HT-29 (cell line): Measurements from ENCODE around the gene RAB22A. TPM values are rescaled to one million over a fixed set of nuclear protein-coding genes. Genes with fewer than 3 reads are reported as not detected.
A peak's percentile ranks its signal among the peaks of the same experiment; 100 is the strongest.
"Not testable (repeated sequence)": the region's sequence is repeated elsewhere in the genome, so short reads cannot be mapped to it uniquely, and the experiment has no call there.

ENCODE experiments used
- DNase-seq: peaks from one replicate; pipeline ENCODE4 v3.0.0-alpha.2; 2015; ENCODE audit warnings: low spot score
- total RNA-seq: library from RNA; depleted of rRNA; stranded (reverse); fragments of >200 nt; shearing (Covaris generic); gene quantifications from 2 replicates; pipeline ENCODE4 v1.2.3, GENCODE V29; 2014

Gene RAB22A
- total RNA-seq, 1 experiment from 2014 or later = 25.3 TPM

GRCh38 chr20:58342104-58342945 is 32.8 kb downstream of the RAB22A start:
- DNase-seq = no peak

GRCh38 chr20:58344741-58345140 is 35.2 kb downstream of the RAB22A start:
- no peak for DNase-seq

DNA sequence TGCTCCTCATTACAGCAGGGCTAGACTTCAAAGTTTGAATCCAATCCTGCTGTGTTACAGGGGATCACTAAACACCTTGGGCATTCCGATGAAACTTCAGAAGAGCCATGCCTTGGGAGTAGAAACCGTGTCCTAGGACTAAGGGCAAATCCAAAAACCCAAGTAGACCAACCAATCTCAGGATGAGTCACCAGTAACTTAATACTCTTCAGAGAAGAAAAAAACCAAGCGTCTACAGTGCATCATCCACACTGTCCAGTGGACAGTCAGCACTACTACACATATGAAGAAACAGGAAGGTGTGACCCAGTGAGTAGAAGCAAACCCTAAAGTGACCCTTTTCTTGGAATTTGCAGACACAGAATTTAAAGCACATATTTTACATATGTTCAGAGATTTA is 40.1 kb downstream of the RAB22A start:
- no peak for DNase-seq

DNA sequence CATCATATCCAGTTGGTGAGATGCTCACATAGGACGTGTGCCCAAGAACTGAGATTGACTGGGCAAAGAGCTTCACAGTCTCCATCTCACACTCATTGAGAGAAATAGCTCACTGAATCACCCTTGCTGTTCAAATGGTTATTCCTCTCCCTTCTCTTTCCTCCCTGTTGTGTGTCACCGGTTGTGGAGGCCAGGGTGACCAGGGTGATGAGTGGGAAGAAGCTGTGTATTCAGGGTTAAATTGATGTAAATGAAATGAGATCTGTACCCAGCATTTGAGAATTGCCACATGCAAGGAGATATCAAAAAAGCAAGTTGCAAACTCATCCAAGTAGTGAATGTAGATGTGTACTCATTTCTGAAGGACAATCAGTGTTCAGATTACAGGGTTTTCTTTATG is 43.0 kb downstream of the RAB22A start:
- no peak for DNase-seq

- no peak for DNase-seq
Observed at GRCh38 chr20:58359441-58359840, 49.9 kb downstream of the RAB22A start.

DNA sequence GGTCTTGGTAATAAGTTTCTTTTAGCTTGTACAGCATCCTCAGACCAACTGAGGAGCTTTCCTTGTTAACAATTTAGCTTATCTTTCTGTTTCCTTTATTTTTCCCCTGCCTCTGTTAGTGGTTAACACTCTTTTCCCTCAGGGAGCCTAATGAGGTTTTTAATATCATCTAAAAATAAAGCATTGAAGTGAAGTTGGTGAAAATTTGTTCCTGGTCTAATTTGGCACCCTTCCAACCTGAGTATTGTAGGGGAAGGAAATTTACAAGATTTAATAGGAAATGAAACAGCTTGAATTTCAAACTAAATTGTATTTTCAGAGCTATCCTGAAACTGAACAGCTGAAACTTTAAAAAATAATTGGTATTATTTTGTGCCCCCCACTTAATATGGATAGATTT is 51.4 kb downstream of the RAB22A start:
- no peak for DNase-seq

- peak; percentile 49 for DNase-seq
Observed at GRCh38 chr20:58361481-58362205, 52.1 kb downstream of the RAB22A start.

DNA sequence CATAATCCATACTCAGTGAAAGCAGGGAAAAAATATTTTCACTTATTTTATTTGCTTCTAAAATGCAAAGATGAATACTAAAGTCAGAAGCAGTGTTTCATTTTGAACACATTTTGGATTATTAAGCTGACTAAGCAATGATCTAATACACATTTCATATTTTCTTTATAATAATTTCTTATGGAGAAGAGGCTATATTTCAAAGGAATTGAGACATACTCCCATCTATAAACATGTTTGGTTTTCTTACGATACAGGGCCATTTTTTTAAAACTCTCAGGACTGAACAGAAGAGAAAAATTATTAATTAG is 52.6 kb downstream of the RAB22A start:
- DNase-seq = no peak

DNA sequence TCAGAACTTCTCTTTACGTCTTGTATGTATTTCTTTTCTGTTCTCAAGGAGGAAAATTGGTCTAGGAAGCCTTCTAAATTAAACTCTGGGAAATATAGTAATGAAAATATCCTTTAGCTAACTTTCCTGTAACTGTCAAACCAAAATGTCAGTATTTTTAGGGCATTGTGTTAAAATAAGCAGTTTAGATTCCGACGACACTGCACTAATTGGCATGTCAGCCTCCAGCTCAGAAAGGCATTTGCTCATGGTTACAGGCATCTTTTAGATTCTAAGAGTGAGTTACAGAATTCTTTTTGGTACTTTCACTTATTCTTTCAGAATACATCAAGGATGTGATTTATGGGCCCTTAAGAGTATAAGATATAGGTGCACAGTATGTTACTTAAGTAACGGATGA is 53.5 kb downstream of the RAB22A start:
- no peak for DNase-seq

- no peak for DNase-seq
Observed at GRCh38 chr20:58366866-58367265, 57.4 kb downstream of the RAB22A start.

- DNase-seq = peak; percentile 58
Observed at GRCh38 chr20:58372806-58373205, 63.3 kb downstream of the RAB22A start.

DNA sequence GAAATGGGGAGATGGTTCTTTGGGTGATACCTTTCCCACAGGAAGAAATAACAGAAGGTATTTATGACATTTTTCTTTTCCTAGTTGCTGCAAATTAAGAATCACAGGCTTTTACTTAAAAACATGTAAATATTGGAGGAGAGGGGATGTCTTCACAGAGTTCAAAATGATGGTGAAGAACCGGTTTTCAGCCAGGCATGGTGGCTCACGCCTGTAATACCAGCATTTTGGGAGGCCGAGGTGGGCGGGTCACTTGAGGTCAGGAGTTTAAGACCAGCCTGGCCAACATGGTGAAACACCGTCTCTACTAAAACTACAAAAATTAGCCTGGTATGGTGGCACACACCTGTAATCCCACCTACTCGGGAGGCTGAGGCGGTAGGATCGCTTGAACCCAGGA is 63.8 kb downstream of the RAB22A start:
- not testable (repeated sequence) for DNase-seq

DNA sequence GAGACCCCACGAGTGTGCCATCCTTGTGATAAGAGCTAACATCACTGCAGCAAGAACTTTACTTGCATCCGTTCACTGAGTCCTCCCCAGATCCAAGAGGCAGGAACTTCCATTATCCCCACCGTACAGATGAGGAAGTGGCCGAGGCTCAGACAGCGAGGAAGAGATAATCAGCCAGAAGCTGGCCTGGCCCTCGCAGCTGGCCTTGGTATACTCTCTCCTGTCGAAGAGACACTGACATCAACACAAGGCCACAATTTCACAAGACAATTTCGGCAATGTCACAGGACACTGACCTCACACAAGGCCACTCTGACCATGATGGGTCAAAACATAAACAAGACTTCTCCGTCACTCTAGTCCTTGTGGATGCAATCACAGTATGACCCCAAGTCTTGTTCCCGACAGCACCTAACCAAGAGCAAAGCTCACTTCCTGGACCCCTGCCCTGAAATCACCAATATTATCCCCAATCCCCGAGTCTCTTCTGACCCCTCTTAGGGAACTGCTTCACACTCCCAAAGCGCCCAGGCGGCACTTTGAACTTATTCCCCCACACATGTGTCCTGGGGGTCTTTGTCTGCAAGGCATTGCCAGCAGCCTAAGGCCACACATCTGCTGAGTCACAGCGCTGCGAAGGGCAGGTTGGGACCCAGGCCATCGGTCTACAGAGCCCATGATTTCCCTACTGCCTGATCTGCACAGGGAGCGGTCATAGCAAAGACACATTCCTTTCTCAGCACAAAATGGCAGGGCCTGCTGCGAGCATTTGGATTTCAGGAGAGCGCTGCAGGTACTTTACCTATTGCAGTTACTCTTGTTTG is 64.7 kb downstream of the RAB22A start:
- no peak for DNase-seq

GRCh38 chr20:58374906-58375758 is 65.6 kb downstream of the RAB22A start:
- DNase-seq = no peak

- DNase-seq = no peak
Observed at GRCh38 chr20:58375759-58376352, 66.3 kb downstream of the RAB22A start.

DNA sequence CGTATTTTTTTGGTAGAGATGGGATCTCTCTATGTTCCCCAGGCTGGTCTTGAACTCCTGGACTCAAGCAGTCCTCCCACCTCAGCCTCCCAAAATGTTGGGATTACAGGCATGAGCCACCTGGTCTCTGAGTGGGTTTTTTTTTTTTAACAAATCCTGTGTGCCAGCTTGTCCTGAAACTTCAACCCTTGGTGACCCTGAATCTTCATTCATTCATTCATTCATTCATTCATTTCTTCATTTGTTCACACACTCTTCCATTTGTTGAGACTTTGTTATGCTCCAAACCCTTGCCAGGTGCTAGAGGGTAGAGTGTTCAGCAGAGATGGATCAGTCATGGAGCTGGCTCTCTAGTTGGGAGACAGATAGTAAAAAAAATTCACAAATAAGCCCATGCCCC is 67.5 kb downstream of the RAB22A start:
- no peak for DNase-seq

DNA sequence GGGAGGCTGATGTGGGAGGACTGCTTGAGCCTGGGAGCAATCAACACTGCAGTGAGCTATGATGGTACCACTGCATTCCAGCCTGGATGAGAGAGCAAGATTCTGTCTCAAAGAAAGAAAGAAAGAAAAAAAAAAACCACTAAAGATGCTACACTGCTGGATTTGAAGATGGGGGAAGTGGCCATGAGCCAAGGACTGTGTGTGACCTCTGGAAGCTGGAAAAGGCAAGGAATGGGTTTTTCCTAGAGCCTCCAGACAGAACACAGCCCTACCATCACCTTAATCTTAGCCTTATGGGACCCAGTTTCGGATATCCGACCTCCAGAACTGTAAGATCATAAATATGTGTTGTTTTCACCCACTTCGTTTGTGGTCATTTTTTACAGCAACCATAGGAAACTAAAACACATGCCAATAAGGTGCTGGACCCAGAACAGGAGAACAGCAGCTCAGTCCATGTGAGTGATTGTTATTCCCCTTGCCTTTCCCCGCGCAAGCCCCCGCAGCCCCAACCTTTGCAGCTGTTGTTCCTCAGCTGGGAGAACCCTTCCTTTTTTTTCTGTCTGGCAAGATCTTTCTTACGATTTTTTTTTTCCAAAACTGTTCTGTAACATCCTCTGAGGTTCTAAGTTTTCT is 68.4 kb downstream of the RAB22A start:
- DNase-seq = no peak

- no peak for DNase-seq
Observed at GRCh38 chr20:58378704-58379103, 69.2 kb downstream of the RAB22A start.

DNA sequence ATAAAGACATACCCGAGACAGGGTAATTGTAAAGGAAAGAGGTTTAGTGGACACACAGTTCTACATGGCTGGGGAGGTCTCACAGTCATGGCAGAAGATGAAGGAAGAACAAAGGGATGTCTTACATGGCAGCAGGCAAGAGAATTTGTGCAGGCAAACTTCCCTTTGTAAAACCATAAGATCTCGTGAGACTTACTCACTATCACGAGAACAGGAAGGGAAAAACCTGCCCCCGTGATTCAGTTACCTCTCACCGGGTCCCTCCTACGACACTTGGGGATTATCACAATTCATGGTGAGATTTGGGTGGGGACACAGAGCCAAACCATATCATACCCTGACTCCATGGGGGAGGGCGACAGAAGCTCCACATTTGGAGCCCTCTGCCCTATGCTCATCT is 72.1 kb downstream of the RAB22A start:
- no peak for DNase-seq

- no peak for DNase-seq
Observed at GRCh38 chr20:58382096-58382495, 72.6 kb downstream of the RAB22A start.
